Activated naive CD8-positive, alpha-beta T cell (primary cell): ENCODE data around the gene HSPBAP1.
A peak's percentile ranks its signal among the peaks of the same experiment; 100 is the strongest.

Experiments used
- H3K27ac Mint-ChIP-seq: one replicate; pipeline ENCODE4 v1.8.0; 2021; ENCODE audit warnings: mixed read lengths
- H3K27me3 Mint-ChIP-seq: one replicate; pipeline ENCODE4 v1.8.0; 2021; ENCODE audit warnings: mixed read lengths
- H3K36me3 Mint-ChIP-seq: one replicate; pipeline ENCODE4 v1.8.0; 2021; ENCODE audit warnings: mixed read lengths
- H3K4me1 Mint-ChIP-seq: one replicate; pipeline ENCODE4 v1.8.0; 2021; ENCODE audit warnings: low read depth, mixed read lengths
- H3K4me3 Mint-ChIP-seq: one replicate; pipeline ENCODE4 v1.8.0; 2021; ENCODE audit warnings: mild to moderate bottlenecking, mixed read lengths
- H3K9me3 Mint-ChIP-seq: one replicate; pipeline ENCODE4 v1.8.0; 2021; ENCODE audit warnings: low read depth, mixed read lengths

The HSPBAP1 gene

DNA sequence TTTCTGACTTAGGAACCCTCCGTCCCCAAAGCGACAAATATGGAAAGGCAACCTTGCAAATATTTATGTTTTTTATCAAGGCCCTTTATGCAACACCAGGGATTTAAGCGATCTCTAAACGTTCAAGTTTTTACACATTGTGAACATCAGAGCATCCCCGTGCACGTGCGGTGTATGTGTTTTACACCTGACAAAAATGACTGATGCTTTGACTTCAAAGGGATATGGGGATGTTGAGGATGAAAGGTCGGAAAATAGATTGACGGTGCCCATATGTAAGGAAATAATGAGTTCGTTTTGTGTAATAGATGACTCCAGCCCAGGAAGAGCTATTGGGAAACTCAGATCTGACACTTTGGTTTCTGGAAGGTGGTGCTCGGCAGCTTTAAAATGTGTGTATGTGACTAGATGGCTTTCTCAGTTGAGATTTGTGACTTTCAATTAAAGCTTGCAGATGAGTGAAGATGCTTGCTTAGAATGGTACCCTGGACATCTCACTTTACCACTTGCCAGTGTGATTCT, 2.1 kb upstream of the HSPBAP1 start:
- H3K4me3 Mint-ChIP-seq = peak overlapping the region; percentile 72
- H3K27me3 Mint-ChIP-seq = no peaks in the 10 kb centered on the region
- H3K27ac Mint-ChIP-seq = peak overlapping the region; percentile 3

GRCh38 chr3:122794779-122795673, 1.4 kb upstream of the HSPBAP1 start, which contains the start of gene SLC49A4:
TSS of gene SLC49A4 (plus strand) at chr3:122795069. CDS start at chr3:122795193, 124 bp downstream.
- Mint-ChIP-seq H3K4me3 (peak within 1 kb of the TSS; percentile 72), H3K27me3 (no peaks in the 10 kb centered on the region), H3K36me3 (peaks cover 3% of the 10 kb centered on the region), H3K4me1 (peaks cover 36% of the 10 kb centered on the region), H3K27ac (peak within 1 kb of the TSS; percentile 91), H3K9me3 (no peaks in the 10 kb centered on the region)

More for the DNA sequence above, 2.1 kb upstream of the HSPBAP1 start:
- Mint-ChIP-seq H3K9me3 (no peaks in the 10 kb centered on the region), H3K4me1 (peaks cover 36% of the 10 kb centered on the region), H3K36me3 (peaks cover 3% of the 10 kb centered on the region)

DNA sequence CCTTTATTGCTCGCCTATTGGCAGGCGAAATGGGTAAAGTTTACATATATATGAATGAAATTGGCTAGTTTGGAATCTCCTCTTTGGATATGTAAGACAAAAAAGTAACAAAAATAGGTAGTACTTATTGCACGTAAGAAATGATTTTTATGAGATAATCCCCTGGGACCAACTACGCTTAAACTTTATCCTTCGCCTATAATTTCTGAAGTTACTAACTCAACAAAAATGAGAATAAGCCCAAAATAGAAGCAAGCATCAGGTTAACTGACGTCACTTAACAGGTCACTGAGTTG, 800 bp upstream of the HSPBAP1 start:
- Mint-ChIP-seq H3K36me3 (peaks cover 3% of the 10 kb centered on the region), H3K9me3 (no peaks in the 10 kb centered on the region), H3K4me1 (peaks cover 36% of the 10 kb centered on the region), H3K4me3 (no peak overlapping the region), H3K27me3 (no peaks in the 10 kb centered on the region), H3K27ac (peak overlapping the region; percentile 91)

- Mint-ChIP-seq H3K4me3 (no peak overlapping the region), H3K27ac (peak overlapping the region; percentile 31), H3K9me3 (no peaks in the 10 kb centered on the region), H3K36me3 (peaks cover 4% of the 10 kb centered on the region), H3K4me1 (peaks cover 45% of the 10 kb centered on the region), H3K27me3 (no peaks in the 10 kb centered on the region)
Measured at GRCh38 chr3:122789585-122790273, 3.9 kb downstream of the HSPBAP1 start.

- Mint-ChIP-seq H3K4me1 (peaks cover 32% of the 10 kb centered on the region), H3K27me3 (no peaks in the 10 kb centered on the region), H3K27ac (peak overlapping the region; percentile 50), H3K4me3 (no peak overlapping the region), H3K9me3 (no peaks in the 10 kb centered on the region), H3K36me3 (peaks cover 7% of the 10 kb centered on the region)
Measured at GRCh38 chr3:122787872-122788271, 5.8 kb downstream of the HSPBAP1 start.

- no peak overlapping the region for H3K4me3 Mint-ChIP-seq
- H3K27ac Mint-ChIP-seq = peak overlapping the region; percentile 64
- peaks cover 10% of the 10 kb centered on the region for H3K36me3 Mint-ChIP-seq
- H3K9me3 Mint-ChIP-seq = no peaks in the 10 kb centered on the region
- peaks cover 31% of the 10 kb centered on the region for H3K4me1 Mint-ChIP-seq
- no peaks in the 10 kb centered on the region for H3K27me3 Mint-ChIP-seq
Measured at GRCh38 chr3:122786066-122786465, 7.6 kb downstream of the HSPBAP1 start.

DNA sequence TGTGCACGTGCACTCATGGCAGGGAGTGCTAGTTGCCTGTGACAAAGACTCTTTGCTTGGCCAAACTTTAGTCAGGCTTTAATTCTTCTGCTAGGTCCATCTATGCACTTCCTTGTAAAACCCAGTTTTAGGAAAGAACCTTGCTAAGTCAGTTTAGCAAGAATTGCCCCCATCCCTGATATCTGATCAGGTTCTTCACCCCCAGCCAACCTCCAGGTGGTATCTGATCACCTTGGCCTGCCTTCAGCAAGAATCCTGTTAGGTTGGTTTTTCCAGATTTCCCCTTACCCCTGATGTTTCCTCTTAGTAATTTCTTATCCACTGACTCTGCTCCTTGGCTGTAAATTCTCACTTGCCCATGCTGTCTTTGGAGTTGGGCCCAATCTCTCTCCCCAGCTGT, 8.4 kb downstream of the HSPBAP1 start:
- no peak overlapping the region for H3K4me3 Mint-ChIP-seq
- peaks cover 10% of the 10 kb centered on the region for H3K36me3 Mint-ChIP-seq
- H3K9me3 Mint-ChIP-seq = no peaks in the 10 kb centered on the region
- no peaks in the 10 kb centered on the region for H3K27me3 Mint-ChIP-seq
- no peak overlapping the region for H3K27ac Mint-ChIP-seq
- peaks cover 31% of the 10 kb centered on the region for H3K4me1 Mint-ChIP-seq

DNA sequence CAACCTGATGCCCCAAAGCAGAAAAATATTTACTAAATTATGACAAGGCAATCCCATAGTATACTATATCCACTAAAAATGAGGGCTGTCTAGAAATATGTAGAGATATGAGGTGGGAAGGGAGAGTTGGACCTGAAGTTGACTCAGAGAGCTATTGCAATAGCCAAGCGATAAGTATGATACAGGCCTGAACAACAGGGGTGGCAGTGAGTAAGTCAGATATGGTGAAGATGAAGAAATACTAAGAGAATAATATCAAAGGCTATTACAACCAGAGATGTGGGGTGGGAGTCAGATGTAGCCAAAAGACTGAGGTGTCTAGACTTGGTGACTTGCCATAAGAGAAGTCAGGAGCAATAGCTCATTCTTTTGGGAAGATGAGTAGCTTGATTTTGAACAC, 9.2 kb downstream of the HSPBAP1 start:
- no peaks in the 10 kb centered on the region for H3K9me3 Mint-ChIP-seq
- no peak overlapping the region for H3K27ac Mint-ChIP-seq
- no peak overlapping the region for H3K4me3 Mint-ChIP-seq
- peaks cover 31% of the 10 kb centered on the region for H3K4me1 Mint-ChIP-seq
- H3K36me3 Mint-ChIP-seq = peaks cover 10% of the 10 kb centered on the region
- H3K27me3 Mint-ChIP-seq = no peaks in the 10 kb centered on the region

- Mint-ChIP-seq H3K4me3 (no peak overlapping the region), H3K27me3 (no peaks in the 10 kb centered on the region), H3K36me3 (peaks cover 10% of the 10 kb centered on the region), H3K9me3 (no peaks in the 10 kb centered on the region), H3K4me1 (peaks cover 17% of the 10 kb centered on the region), H3K27ac (no peak overlapping the region)
Measured at GRCh38 chr3:122782804-122783203, 10.8 kb downstream of the HSPBAP1 start.

DNA sequence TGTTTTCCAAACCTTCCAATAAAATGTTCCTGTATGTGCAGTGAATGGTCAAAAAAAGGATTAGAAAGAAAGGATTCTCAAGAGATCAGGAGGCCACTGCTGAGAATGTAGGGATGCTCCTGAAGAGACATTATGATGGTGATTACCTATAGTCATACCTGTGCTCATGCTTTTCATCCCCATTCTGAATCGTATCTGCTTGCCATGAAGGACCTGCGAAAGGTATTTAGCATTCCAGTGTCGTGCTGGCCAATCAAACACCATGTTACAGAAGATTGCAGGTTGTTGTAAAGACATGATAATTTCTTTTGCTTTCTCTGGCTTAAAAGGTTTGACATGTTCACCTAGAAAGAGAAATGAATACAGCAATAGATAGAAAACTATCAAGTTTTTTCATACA, 16.1 kb downstream of the HSPBAP1 start:
- no peaks in the 10 kb centered on the region for H3K9me3 Mint-ChIP-seq
- no peak overlapping the region for H3K4me3 Mint-ChIP-seq
- no peaks in the 10 kb centered on the region for H3K4me1 Mint-ChIP-seq
- no peaks in the 10 kb centered on the region for H3K27me3 Mint-ChIP-seq
- peaks cover 9% of the 10 kb centered on the region for H3K36me3 Mint-ChIP-seq
- no peak overlapping the region for H3K27ac Mint-ChIP-seq

GRCh38 chr3:122776675-122777468, 16.8 kb downstream of the HSPBAP1 start:
- H3K36me3 Mint-ChIP-seq = peaks cover 9% of the 10 kb centered on the region
- no peak overlapping the region for H3K27ac Mint-ChIP-seq
- no peaks in the 10 kb centered on the region for H3K4me1 Mint-ChIP-seq
- no peak overlapping the region for H3K4me3 Mint-ChIP-seq
- no peaks in the 10 kb centered on the region for H3K9me3 Mint-ChIP-seq
- no peaks in the 10 kb centered on the region for H3K27me3 Mint-ChIP-seq

GRCh38 chr3:122774564-122774963, 19.1 kb downstream of the HSPBAP1 start:
- H3K27me3 Mint-ChIP-seq = no peaks in the 10 kb centered on the region
- no peaks in the 10 kb centered on the region for H3K4me1 Mint-ChIP-seq
- H3K27ac Mint-ChIP-seq = no peak overlapping the region
- H3K36me3 Mint-ChIP-seq = peaks cover 7% of the 10 kb centered on the region
- no peak overlapping the region for H3K4me3 Mint-ChIP-seq
- H3K9me3 Mint-ChIP-seq = no peaks in the 10 kb centered on the region

- no peaks in the 10 kb centered on the region for H3K4me1 Mint-ChIP-seq
- H3K27me3 Mint-ChIP-seq = no peaks in the 10 kb centered on the region
- H3K36me3 Mint-ChIP-seq = peaks cover 8% of the 10 kb centered on the region
- no peak overlapping the region for H3K27ac Mint-ChIP-seq
- no peak overlapping the region for H3K4me3 Mint-ChIP-seq
- H3K9me3 Mint-ChIP-seq = no peaks in the 10 kb centered on the region
Measured at GRCh38 chr3:122773944-122774509, 19.6 kb downstream of the HSPBAP1 start.

GRCh38 chr3:122772827-122773226, 20.8 kb downstream of the HSPBAP1 start:
- H3K4me1 Mint-ChIP-seq = no peaks in the 10 kb centered on the region
- no peak overlapping the region for H3K4me3 Mint-ChIP-seq
- H3K27ac Mint-ChIP-seq = no peak overlapping the region
- H3K36me3 Mint-ChIP-seq = peaks cover 11% of the 10 kb centered on the region
- H3K9me3 Mint-ChIP-seq = no peaks in the 10 kb centered on the region
- no peaks in the 10 kb centered on the region for H3K27me3 Mint-ChIP-seq
